HCT116 (cell line): ENCODE results near the gene SACM1L. TPM values are rescaled to one million over a fixed set of nuclear protein-coding genes. Genes with fewer than 3 reads are reported as not detected.

Source experiments
- ATAC-seq: fragments of 200-7000 bp; cut with Tn5 transposase; 2 replicates; pipeline ENCODE4 v1.9.1; 2020; ENCODE audit warnings: mild to moderate bottlenecking, moderate library complexity
- BruUV-seq: library from RNA; stranded (reverse); fragments of 400-500 nt; replicated peaks from 2 replicates; lab custom pipeline; 2021; lab: Mats Ljungman, UMichigan
- CTCF ChIA-PET: fragments of 300-600 bp; sonication (Branson Sonifier 250); formaldehyde crosslinking; loops from one replicate; lab custom pipeline; 2021; ENCODE audit warnings: antibody characterized with exemption; lab: Charles Lee
- POLR2A ChIA-PET: fragments of 300-600, 350-600 bp; sonication (Branson Sonifier 250); formaldehyde crosslinking; loops from one replicate; lab custom pipeline; 2021; ENCODE audit warnings: antibody characterized with exemption; lab: Charles Lee
- RAD21 ChIA-PET, 2 experiments: fragments of 300-600 bp; sonication (Branson Sonifier 250); formaldehyde crosslinking; loops; one replicate each; lab custom pipeline; 2023; ENCODE audit warnings: low total read pairs in 2 of 2; ENCODE audit not compliant: uncharacterized antibody in 2 of 2, unreplicated experiment in 2 of 2, low non-redundant PET in 1 of 2; lab: Charles Lee
- DNase-seq: peaks from one replicate; pipeline ENCODE4 v3.0.0-alpha.2; 2010; ENCODE audit warnings: low read depth, low spot score
- H2AFZ ChIP-seq: fragments of 200-600 bp; shearing (Covaris generic), sonication (generic); 2 replicates; pipeline ENCODE4 v1.6.1; 2017; ENCODE audit warnings: low read depth, mixed run types, mixed read lengths, antibody characterized with exemption, low read length; ENCODE audit not compliant: poor library complexity, severe bottlenecking
- H3K27ac ChIP-seq: 2 replicates; pipeline ENCODE4 v1.5.1; 2012; ENCODE audit warnings: low read depth, low read length
- H3K27me3 ChIP-seq: fragments of 200-600 bp; sonication (generic); 2 replicates; pipeline ENCODE4 v1.6.1; 2016; ENCODE audit warnings: mixed run types, low read length, mixed read lengths; ENCODE audit not compliant: insufficient read depth
- H3K36me3 ChIP-seq, 2 experiments: fragments of 200-500 bp in 1 of 2; fragments of 200-600 bp in 1 of 2; sonication (Bioruptor generic) in 1 of 2; sonication (generic) in 1 of 2; 2 replicates each; pipeline versions ENCODE4 v1.5.1 to v1.6.1; 2014 to 2016; ENCODE audit warnings: low read length in 2 of 2, inconsistent platforms in 1 of 2, mixed read lengths in 1 of 2, mixed run types in 1 of 2; ENCODE audit not compliant: insufficient read depth in 2 of 2, control insufficient read depth in 1 of 2
- H3K4me1 ChIP-seq, 2 experiments: fragments of 200-600 bp in 1 of 2; sonication (generic) in 1 of 2; 2 replicates each; pipeline versions ENCODE4 v1.5.1 to v1.6.1; 2012 to 2017; ENCODE audit warnings: low read length in 2 of 2, inconsistent platforms in 1 of 2, mild to moderate bottlenecking in 1 of 2, mixed read lengths in 1 of 2, mixed run types in 1 of 2, moderate library complexity in 1 of 2; ENCODE audit not compliant: insufficient read depth in 2 of 2, control insufficient read depth in 1 of 2
- H3K4me2 ChIP-seq: fragments of 200-600 bp; sonication (generic); 2 replicates; pipeline ENCODE4 v1.6.1; 2017; ENCODE audit warnings: mixed run types, low read length, mixed read lengths
- H3K4me3 ChIP-seq, 2 experiments: fragments of 200-600 bp in 1 of 2; sonication (generic) in 1 of 2; replicated peaks in 1 of 2; 2 replicates each; pipeline ENCODE4 v1.5.1; 2011 to 2016; ENCODE audit warnings: low read length in 2 of 2, control low read depth in 1 of 2, low read depth in 1 of 2, mild to moderate bottlenecking in 1 of 2, mixed read lengths in 1 of 2, mixed run types in 1 of 2
- H3K79me2 ChIP-seq: fragments of 200-600 bp; sonication (generic); 2 replicates; pipeline ENCODE4 v1.6.1; 2017; ENCODE audit warnings: mild to moderate bottlenecking, mixed run types, low read length, moderate library complexity, mixed read lengths; ENCODE audit not compliant: insufficient read depth
- H3K9ac ChIP-seq: fragments of 200-600 bp; sonication (generic); 2 replicates; pipeline ENCODE4 v1.6.1; 2016; ENCODE audit warnings: low read length, mixed read lengths
- H3K9me2 ChIP-seq: fragments of 200-600 bp; sonication (generic), shearing (Covaris generic); 2 replicates; pipeline ENCODE4 v1.6.1; 2017; ENCODE audit warnings: mixed run types, mild to moderate bottlenecking, moderate library complexity; ENCODE audit not compliant: insufficient read depth
- H3K9me3 ChIP-seq, 2 experiments: fragments of 200-500 bp in 1 of 2; fragments of 200-600 bp in 1 of 2; sonication (Bioruptor generic) in 1 of 2; sonication (generic) in 1 of 2; 2 replicates each; pipeline ENCODE4 v1.6.1; 2014 to 2017; ENCODE audit warnings: low read length in 2 of 2, mixed read lengths in 2 of 2, inconsistent platforms in 1 of 2, low read depth in 1 of 2, mild to moderate bottlenecking in 1 of 2, mixed run types in 1 of 2, moderate library complexity in 1 of 2; ENCODE audit not compliant: control insufficient read depth in 1 of 2, insufficient read depth in 1 of 2
- H4K20me1 ChIP-seq: fragments of 200-600 bp; sonication (generic), shearing (Covaris generic); 2 replicates; pipeline ENCODE4 v1.6.1; 2017; ENCODE audit warnings: mixed run types, mild to moderate bottlenecking, moderate library complexity; ENCODE audit not compliant: insufficient read depth
- ATF3 ChIP-seq: IDR thresholded peaks from 2 replicates; pipeline ENCODE4 v1.6.1; 2012
- CBX3 ChIP-seq: IDR thresholded peaks from 2 replicates; pipeline ENCODE4 v1.6.1; 2012; ENCODE audit warnings: low read depth
- CEBPB ChIP-seq: IDR thresholded peaks from 2 replicates; pipeline ENCODE4 v1.6.1; 2012; ENCODE audit warnings: low read depth
- EGR1 ChIP-seq: IDR thresholded peaks from 2 replicates; pipeline ENCODE4 v1.6.1; 2012; ENCODE audit warnings: low read depth
- ELF1 ChIP-seq: IDR thresholded peaks from 2 replicates; pipeline ENCODE4 v1.6.1; 2012; ENCODE audit warnings: low read depth, borderline replicate concordance
- EZH2phosphoT487 ChIP-seq: fragments of 200-600 bp; IDR thresholded peaks from 2 replicates; pipeline ENCODE4 v1.6.1; 2018; ENCODE audit warnings: antibody characterized with exemption, borderline replicate concordance
- FOSL1 ChIP-seq: IDR thresholded peaks from 2 replicates; pipeline ENCODE4 v1.6.1; 2012; ENCODE audit warnings: low read depth
- JUND ChIP-seq: IDR thresholded peaks from 2 replicates; pipeline ENCODE4 v1.6.1; 2012
- POLR2A ChIP-seq: IDR thresholded peaks from 2 replicates; pipeline ENCODE4 v1.7.0; 2011; ENCODE audit warnings: borderline replicate concordance; ENCODE audit not compliant: insufficient read depth, insufficient read length; ENCODE audit errors: extremely low read depth
- POLR2AphosphoS5 ChIP-seq: IDR thresholded peaks from 2 replicates; pipeline ENCODE4 v1.6.1; 2011; ENCODE audit warnings: mild to moderate bottlenecking, low read depth, low read length, moderate library complexity
- RAD21 ChIP-seq: IDR thresholded peaks from 2 replicates; pipeline ENCODE4 v1.6.1; 2012; ENCODE audit warnings: low read depth, mild to moderate bottlenecking
- SIN3A ChIP-seq: IDR thresholded peaks from 2 replicates; pipeline ENCODE4 v1.6.1; 2012; ENCODE audit warnings: low read depth
- SRF ChIP-seq: IDR thresholded peaks from 2 replicates; pipeline ENCODE4 v1.6.1; 2012; ENCODE audit warnings: low read depth
- TCF7L2 ChIP-seq: IDR thresholded peaks from 2 replicates; pipeline ENCODE4 v1.7.0; 2011; ENCODE audit warnings: borderline replicate concordance, inconsistent platforms; ENCODE audit not compliant: insufficient read depth, insufficient read length; ENCODE audit errors: extremely low read depth
- YY1 ChIP-seq: IDR thresholded peaks from 2 replicates; pipeline ENCODE4 v1.6.1; 2011; ENCODE audit warnings: low read length, low read depth, moderate library complexity, mild to moderate bottlenecking; ENCODE audit not compliant: insufficient replicate concordance; ENCODE audit errors: extremely low read depth
- ZFX ChIP-seq: fragments of 450-650 bp; IDR thresholded peaks from 2 replicates; pipeline ENCODE4 v1.6.1; 2017
- intact Hi-C: fragments of 100-400 bp; cut with micrococcal nuclease; formaldehyde crosslinking; loops from 2 replicates; pipeline ENCODE4 v1.10.0; 2022
- total RNA-seq: library from RNA; stranded (reverse); gene quantifications from one replicate; pipeline ENCODE4 v1.2.1, GENCODE V29; 2021; ENCODE audit not compliant: unreplicated experiment
- TF ChIP-seq, protein P1 (sequence below): IDR thresholded peaks from 2 replicates; pipeline ENCODE4 v1.6.1; 2012; ENCODE audit warnings: low read depth

The SACM1L gene
- total RNA-seq, 1 experiment from 2014 or later: 27.3 TPM

DNA sequence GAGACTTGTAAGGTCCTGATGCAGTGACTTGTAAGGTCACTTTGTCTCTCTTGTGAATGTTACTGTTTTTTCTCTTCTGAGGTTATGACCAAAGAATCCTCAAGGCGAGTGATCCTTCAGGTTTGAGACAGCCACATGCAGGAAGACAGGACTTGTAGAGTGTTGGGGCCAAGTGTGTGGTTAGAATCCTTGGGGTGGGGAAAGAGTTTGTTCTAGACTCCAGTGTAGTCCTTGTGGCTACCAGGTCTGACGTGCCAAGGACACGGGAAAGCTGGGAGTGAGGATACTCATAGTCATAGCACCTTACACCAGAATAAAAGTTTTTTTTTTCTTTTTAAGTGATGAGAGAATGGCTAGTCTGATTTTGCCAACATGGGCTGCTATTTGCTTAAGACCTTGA lies 7.3 kb upstream of the SACM1L start:
- no peak for TF ChIP-seq YY1
- Histone ChIP-seq H3K9ac (no peak overlapping the region), H3K27ac (no peak overlapping the region), H3K36me3 (peaks cover 6 to 7% of the 10 kb centered on the region in 2 experiments; a peak in 3 of 4 replicates), H2AFZ (no peak overlapping the region), H3K4me1 (no peaks in the 10 kb centered on the region), H3K79me2 (no peaks in the 10 kb centered on the region), H3K9me3 (no peaks in the 10 kb centered on the region), H3K4me3 (no peak overlapping the region), H3K9me2 (no peaks in the 10 kb centered on the region), H3K27me3 (no peaks in the 10 kb centered on the region), H3K4me2 (no peak overlapping the region), H4K20me1 (no peaks in the 10 kb centered on the region)
- ChIA-PET RAD21 (no interaction called here), CTCF (no interaction called here), POLR2A (no interaction called here)
- DNase-seq (no peak), ATAC-seq (no peak)
- no TSS peak for BruUV-seq
- intact Hi-C loops: no loop called here

GRCh38 chr3:45682311-45682710 lies 6.9 kb upstream of the SACM1L start:
- intact Hi-C loops: no loop called here
- TF ChIP-seq CBX3 (no peak), ATF3 (no peak), ELF1 (no peak), RAD21 (no peak), EZH2phosphoT487 (no peak), FOSL1 (no peak), POLR2A (no peak), JUND (no peak), CEBPB (no peak), SRF (no peak), ZFX (no peak), SIN3A (no peak), EGR1 (no peak), POLR2AphosphoS5 (no peak), TCF7L2 (no peak)
- TF ChIP-seq, protein P1, sequence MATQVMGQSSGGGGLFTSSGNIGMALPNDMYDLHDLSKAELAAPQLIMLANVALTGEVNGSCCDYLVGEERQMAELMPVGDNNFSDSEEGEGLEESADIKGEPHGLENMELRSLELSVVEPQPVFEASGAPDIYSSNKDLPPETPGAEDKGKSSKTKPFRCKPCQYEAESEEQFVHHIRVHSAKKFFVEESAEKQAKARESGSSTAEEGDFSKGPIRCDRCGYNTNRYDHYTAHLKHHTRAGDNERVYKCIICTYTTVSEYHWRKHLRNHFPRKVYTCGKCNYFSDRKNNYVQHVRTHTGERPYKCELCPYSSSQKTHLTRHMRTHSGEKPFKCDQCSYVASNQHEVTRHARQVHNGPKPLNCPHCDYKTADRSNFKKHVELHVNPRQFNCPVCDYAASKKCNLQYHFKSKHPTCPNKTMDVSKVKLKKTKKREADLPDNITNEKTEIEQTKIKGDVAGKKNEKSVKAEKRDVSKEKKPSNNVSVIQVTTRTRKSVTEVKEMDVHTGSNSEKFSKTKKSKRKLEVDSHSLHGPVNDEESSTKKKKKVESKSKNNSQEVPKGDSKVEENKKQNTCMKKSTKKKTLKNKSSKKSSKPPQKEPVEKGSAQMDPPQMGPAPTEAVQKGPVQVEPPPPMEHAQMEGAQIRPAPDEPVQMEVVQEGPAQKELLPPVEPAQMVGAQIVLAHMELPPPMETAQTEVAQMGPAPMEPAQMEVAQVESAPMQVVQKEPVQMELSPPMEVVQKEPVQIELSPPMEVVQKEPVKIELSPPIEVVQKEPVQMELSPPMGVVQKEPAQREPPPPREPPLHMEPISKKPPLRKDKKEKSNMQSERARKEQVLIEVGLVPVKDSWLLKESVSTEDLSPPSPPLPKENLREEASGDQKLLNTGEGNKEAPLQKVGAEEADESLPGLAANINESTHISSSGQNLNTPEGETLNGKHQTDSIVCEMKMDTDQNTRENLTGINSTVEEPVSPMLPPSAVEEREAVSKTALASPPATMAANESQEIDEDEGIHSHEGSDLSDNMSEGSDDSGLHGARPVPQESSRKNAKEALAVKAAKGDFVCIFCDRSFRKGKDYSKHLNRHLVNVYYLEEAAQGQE: no peak
- DNase-seq (no peak), ATAC-seq (no peak)
- Histone ChIP-seq H3K4me3 (no peak overlapping the region), H3K27ac (no peak overlapping the region), H3K27me3 (no peaks in the 10 kb centered on the region), H3K9me3 (no peaks in the 10 kb centered on the region), H3K9me2 (no peaks in the 10 kb centered on the region), H3K79me2 (no peaks in the 10 kb centered on the region), H2AFZ (no peak overlapping the region), H3K36me3 (peaks cover 2 to 6% of the 10 kb centered on the region in 2 experiments; a peak in 3 of 4 replicates), H3K4me1 (no peaks in the 10 kb centered on the region), H3K9ac (no peak overlapping the region), H4K20me1 (no peaks in the 10 kb centered on the region), H3K4me2 (no peak overlapping the region)
- ChIA-PET CTCF (no interaction called here), RAD21 (no interaction called here), POLR2A (no interaction called here)
- no TSS peak for BruUV-seq
